Measurements from ENCODE around the gene TMEM223.

DNA sequence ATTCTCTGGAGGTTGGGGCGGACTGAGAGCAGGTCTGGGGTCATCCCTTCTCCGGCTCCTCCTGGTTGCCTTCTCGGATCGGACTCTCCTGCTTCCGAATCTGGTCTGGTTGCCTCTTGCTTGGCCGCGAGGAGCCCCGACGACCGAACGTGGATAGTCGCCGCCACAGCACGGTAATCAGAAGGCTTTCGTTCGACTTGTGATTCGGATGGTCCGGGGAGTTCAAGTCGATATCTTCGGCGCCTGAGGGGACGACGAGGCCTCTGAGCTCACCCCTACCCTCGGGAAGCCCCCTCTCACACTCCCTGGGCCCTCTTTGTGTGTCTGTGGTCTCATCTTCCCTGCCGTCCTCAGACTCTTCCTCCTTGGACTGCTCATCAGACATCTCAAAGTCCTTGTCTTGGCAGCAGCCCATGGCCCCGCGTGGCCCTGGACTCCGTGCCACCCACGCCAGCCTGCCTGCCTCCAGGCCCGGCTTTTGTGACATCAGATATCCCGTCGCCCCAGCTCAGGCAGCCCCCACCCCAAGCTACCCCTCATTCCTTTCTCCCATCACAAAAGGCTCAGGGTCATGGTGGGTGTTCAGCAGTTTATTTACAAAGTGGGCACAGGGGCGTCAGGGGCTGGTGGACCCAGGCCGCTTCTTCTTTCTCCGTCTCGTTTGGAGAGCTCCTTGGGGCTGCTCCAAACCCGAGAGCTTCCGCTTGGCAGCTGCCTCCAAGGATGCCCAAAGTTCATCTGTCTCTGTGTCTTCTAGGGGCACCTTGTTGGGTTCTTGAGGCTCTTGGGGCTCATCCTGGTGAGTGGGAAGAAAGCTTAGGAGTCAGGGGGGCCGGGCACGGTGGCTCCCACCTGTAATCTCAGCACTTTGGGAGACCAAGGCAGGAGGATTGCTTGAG is 40.8 kb upstream of the TMEM223 start, which contains the start of gene TEX54:
- no peak for TF ChIP-seq POLR2A (IDR thresholded peaks at IDR 0.05)
- TF ChIP-seq, protein P1, sequence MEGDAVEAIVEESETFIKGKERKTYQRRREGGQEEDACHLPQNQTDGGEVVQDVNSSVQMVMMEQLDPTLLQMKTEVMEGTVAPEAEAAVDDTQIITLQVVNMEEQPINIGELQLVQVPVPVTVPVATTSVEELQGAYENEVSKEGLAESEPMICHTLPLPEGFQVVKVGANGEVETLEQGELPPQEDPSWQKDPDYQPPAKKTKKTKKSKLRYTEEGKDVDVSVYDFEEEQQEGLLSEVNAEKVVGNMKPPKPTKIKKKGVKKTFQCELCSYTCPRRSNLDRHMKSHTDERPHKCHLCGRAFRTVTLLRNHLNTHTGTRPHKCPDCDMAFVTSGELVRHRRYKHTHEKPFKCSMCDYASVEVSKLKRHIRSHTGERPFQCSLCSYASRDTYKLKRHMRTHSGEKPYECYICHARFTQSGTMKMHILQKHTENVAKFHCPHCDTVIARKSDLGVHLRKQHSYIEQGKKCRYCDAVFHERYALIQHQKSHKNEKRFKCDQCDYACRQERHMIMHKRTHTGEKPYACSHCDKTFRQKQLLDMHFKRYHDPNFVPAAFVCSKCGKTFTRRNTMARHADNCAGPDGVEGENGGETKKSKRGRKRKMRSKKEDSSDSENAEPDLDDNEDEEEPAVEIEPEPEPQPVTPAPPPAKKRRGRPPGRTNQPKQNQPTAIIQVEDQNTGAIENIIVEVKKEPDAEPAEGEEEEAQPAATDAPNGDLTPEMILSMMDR (IDR thresholded peaks at IDR 0.05) = no peak
- TF ChIP-seq EP300 (IDR thresholded peaks at IDR 0.05) = no peak
